Measurements from ENCODE around the gene SASH1. TPM values are rescaled to one million over a fixed set of nuclear protein-coding genes. Genes with fewer than 3 reads are reported as not detected.
"Not testable (repeated sequence)": the region's sequence is repeated elsewhere in the genome, so short reads cannot be mapped to it uniquely, and the experiment has no call there.

The SASH1 gene
- total RNA-seq, 1 donor from 2014 or later = 0.86 TPM

DNA sequence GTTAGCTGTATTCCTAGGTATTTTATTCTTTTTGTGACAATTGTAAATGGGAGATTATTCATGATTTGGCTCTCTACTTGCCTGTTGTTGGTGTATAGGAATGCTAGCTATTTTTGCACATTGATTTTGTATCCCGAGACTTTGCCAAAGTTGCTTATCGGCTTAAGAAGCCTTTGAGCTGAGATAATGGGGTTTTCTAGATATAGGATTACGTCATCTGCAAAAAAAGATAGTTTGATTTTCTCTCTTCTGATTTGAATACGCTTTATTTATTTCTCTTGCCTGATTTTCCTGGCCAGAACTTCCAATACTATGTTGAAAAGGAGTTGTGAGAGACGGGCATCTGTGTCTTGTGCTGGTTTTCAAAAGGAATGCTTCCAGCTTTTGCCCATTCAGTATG is 241.0 kb downstream of the SASH1 start:
- Mint-ChIP-seq H3K9me3 (peaks cover 22% of the 10 kb centered on the region), H3K27ac (no peak overlapping the region), H3K4me3 (no peak overlapping the region), H3K4me1 (ENCODE audit: low read depth) (no peaks in the 10 kb centered on the region), H3K27me3 (ENCODE audit: insufficient read depth) (peaks cover 14% of the 10 kb centered on the region), H3K36me3 (ENCODE audit: low read depth) (no peaks in the 10 kb centered on the region)
- intact Hi-C loops (cut with micrococcal nuclease) = no loop called here
- no peak for DNase-seq (ENCODE audit: low spot score)

DNA sequence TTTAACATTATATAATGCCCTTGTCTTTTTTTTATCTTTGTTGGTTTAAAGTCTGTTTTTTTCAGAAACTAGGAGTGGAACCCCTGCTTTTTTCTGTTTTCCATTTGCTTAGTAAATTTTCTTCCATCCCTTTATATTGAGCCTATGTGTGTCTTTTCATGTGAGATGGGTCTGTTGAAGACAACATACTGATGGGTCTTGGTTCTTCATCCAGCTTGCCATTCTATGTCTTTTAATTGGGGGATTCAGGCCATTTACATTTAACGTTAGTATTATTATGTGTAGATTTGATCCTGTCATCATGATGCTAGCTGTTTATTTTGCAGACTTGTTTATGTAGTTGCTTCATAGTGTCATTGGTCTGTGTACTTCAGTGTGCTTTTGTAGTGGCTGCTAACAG is 243.0 kb downstream of the SASH1 start:
- DNase-seq (ENCODE audit: low spot score); intact Hi-C loops (cut with micrococcal nuclease); H3K36me3 Mint-ChIP-seq (ENCODE audit: low read depth); H3K4me1 Mint-ChIP-seq (ENCODE audit: low read depth); H3K4me3 Mint-ChIP-seq; H3K27me3 Mint-ChIP-seq (ENCODE audit: insufficient read depth); H3K27ac Mint-ChIP-seq: not testable (repeated sequence)
- H3K9me3 Mint-ChIP-seq = peaks cover 22% of the 10 kb centered on the region

DNA sequence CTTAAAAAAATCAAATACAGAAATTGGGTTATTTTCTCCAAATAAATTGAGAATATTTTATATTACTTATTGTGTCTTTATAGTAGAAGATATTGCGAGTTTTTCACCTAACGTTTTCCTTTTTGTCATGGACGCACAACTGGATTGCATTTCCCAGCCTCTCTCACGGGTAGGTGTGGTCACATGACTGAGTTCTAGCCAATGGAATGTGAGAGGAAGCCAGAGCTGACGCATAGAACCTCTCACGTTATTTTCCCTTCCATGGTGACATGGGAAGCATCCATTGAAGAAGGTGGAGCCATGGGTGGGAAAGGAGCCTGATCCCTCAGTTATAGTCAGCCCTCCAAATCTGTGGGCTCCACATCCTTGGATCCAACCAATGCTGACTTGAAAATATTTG is 248.2 kb downstream of the SASH1 start:
- intact Hi-C loops (cut with micrococcal nuclease) = no loop called here
- H3K9me3 Mint-ChIP-seq = peaks cover 14% of the 10 kb centered on the region
- DNase-seq (ENCODE audit: low spot score) = no peak
- H3K27me3 Mint-ChIP-seq (ENCODE audit: insufficient read depth) = peaks cover 4% of the 10 kb centered on the region
- H3K36me3 Mint-ChIP-seq (ENCODE audit: low read depth) = no peaks in the 10 kb centered on the region
- no peak overlapping the region for H3K4me3 Mint-ChIP-seq
- H3K4me1 Mint-ChIP-seq (ENCODE audit: low read depth) = no peaks in the 10 kb centered on the region
- H3K27ac Mint-ChIP-seq = no peak overlapping the region

DNA sequence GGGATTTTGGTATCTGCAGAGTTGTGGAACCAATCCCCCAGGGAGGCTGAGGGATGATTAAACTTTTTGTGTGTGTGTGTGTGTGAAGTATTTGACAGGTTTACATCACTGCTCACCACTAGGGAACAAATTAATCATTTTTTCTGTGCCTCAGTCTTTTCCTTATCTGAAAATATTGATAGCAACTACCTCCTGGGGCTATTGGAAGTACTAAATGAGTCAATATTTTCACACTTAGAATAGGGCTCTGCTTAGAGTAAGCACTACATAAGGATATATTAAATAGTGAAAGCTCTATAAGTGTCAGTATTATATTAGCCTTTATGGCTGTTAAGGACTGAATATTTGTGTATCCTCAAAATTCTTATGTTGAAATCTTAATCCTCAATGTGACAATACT is 249.0 kb downstream of the SASH1 start:
- no peak for DNase-seq (ENCODE audit: low spot score)
- peaks cover 9% of the 10 kb centered on the region for H3K9me3 Mint-ChIP-seq
- no peaks in the 10 kb centered on the region for H3K4me1 Mint-ChIP-seq (ENCODE audit: low read depth)
- no peak overlapping the region for H3K27ac Mint-ChIP-seq
- no peaks in the 10 kb centered on the region for H3K36me3 Mint-ChIP-seq (ENCODE audit: low read depth)
- H3K4me3 Mint-ChIP-seq = no peak overlapping the region
- intact Hi-C loops (cut with micrococcal nuclease) = no loop called here
- H3K27me3 Mint-ChIP-seq (ENCODE audit: insufficient read depth) = peaks cover 1% of the 10 kb centered on the region

DNA sequence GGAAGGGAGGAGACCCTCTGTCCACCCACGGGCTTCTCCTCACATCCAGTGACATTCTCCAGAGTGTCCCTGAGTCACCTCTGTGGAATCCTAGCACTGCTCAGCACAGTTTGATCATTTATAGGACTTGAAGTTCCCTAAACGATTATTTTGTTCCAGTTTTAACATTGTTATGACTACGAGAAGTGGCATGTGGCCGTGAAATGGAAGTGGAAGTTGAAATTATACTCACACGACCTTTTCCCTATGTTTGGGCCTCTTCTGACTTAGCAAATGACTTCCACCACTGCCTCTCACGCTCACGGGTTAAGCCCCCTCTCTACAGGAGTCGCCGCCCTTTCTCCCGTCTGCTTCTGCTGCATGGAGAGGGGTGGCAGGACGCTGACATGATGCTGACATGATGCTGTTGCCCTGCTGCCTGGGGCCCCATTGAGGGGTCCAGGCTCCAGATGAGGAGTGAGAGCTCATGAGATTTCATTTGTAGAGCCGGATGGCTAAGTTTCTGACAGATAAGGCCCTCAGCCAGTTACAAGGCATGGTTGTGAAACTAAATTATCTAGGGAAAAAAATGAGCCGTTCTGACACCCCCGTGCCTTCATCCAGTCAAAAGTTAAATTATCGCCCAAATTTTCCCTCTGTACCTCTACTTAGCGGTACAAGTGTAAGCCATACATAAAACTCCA is 250.6 kb downstream of the SASH1 start:
- intact Hi-C loops (cut with micrococcal nuclease) = no loop called here
- peaks cover 2% of the 10 kb centered on the region for H3K9me3 Mint-ChIP-seq
- H3K4me1 Mint-ChIP-seq (ENCODE audit: low read depth) = no peaks in the 10 kb centered on the region
- no peak overlapping the region for H3K4me3 Mint-ChIP-seq
- H3K27ac Mint-ChIP-seq = no peak overlapping the region
- peaks cover 2% of the 10 kb centered on the region for H3K27me3 Mint-ChIP-seq (ENCODE audit: insufficient read depth)
- DNase-seq (ENCODE audit: low spot score) = no peak
- H3K36me3 Mint-ChIP-seq (ENCODE audit: low read depth) = no peaks in the 10 kb centered on the region

DNA sequence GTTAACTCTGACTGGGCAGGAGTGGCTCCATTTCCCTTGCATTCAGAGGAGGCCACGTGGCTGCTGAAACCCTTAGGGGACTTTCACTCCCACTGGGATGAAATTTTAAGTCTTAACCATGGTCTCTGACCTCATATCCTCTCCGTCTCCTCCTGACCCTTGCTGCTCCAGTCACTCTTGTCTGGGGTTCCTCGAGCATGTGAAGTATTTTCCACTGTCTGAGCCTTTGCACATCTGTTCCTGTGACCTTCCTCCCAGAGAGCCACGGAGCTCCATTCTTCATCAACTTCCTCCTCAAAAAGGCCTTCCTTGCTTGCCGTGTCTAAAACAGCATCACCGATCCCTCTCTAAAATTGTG is 251.2 kb downstream of the SASH1 start:
- H3K9me3 Mint-ChIP-seq = no peaks in the 10 kb centered on the region
- H3K27me3 Mint-ChIP-seq (ENCODE audit: insufficient read depth) = peaks cover 2% of the 10 kb centered on the region
- no peaks in the 10 kb centered on the region for H3K4me1 Mint-ChIP-seq (ENCODE audit: low read depth)
- intact Hi-C loops (cut with micrococcal nuclease) = no loop called here
- no peaks in the 10 kb centered on the region for H3K36me3 Mint-ChIP-seq (ENCODE audit: low read depth)
- H3K27ac Mint-ChIP-seq = no peak overlapping the region
- no peak overlapping the region for H3K4me3 Mint-ChIP-seq
- DNase-seq (ENCODE audit: low spot score) = no peak

DNA sequence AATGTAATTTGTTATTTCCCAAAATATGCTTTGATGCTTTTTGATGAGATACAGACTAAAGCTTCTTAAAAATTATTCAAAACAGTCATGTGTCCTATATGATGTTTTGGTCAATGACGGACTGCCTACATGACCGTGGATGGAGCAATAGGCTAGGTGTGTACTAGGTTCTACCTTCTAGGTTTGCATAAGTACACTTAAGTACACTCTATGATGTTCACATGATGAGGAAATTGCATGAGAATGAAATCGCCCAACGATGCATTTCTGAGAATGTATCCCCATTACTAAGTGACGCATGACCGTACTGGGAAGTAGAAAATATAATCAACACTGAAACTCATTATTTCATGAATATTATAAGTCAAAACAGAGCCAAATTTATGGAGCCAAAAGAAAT is 252.9 kb downstream of the SASH1 start:
- Mint-ChIP-seq H3K36me3 (ENCODE audit: low read depth) (no peaks in the 10 kb centered on the region), H3K27ac (no peak overlapping the region)
- no peak for DNase-seq (ENCODE audit: low spot score)

DNA sequence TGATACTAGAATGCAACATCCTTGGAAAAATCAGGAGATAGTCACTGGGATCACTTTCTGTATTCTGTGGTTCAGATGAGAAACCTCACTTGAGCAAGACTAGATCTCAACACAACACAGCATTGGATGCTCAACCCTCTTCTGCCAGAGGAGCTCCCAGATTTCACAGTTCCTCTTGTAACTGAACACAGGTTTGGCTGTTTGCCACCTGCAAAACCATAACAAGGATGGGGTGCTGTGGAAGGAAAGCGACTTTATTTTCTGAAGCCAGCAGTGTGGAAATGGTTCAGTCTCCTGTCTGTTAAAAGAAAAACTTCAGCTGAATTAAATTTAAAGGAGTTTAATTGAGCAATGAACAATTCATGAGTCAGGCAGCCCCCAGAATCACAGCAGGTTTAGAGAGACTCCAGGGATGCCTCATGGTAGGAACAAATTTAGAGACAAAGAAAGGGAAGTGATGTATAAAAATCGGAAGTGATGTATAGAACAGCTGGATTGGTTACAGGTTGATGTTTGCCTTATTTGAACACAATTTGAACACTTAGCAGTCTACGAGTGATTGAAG is 254.3 kb downstream of the SASH1 start:
- intact Hi-C loops (cut with micrococcal nuclease) = no loop called here
- no peaks in the 10 kb centered on the region for H3K36me3 Mint-ChIP-seq (ENCODE audit: low read depth)
- DNase-seq (ENCODE audit: low spot score) = no peak
- H3K4me3 Mint-ChIP-seq = no peak overlapping the region
- H3K27me3 Mint-ChIP-seq (ENCODE audit: insufficient read depth) = peaks cover 6% of the 10 kb centered on the region
- no peaks in the 10 kb centered on the region for H3K9me3 Mint-ChIP-seq
- no peak overlapping the region for H3K27ac Mint-ChIP-seq
- no peaks in the 10 kb centered on the region for H3K4me1 Mint-ChIP-seq (ENCODE audit: low read depth)

More for the DNA sequence above, 252.9 kb downstream of the SASH1 start:
- Mint-ChIP-seq H3K4me3 (no peak overlapping the region), H3K9me3 (no peaks in the 10 kb centered on the region), H3K27me3 (ENCODE audit: insufficient read depth) (peaks cover 6% of the 10 kb centered on the region), H3K4me1 (ENCODE audit: low read depth) (no peaks in the 10 kb centered on the region)
- intact Hi-C loops (cut with micrococcal nuclease) = no loop called here

DNA sequence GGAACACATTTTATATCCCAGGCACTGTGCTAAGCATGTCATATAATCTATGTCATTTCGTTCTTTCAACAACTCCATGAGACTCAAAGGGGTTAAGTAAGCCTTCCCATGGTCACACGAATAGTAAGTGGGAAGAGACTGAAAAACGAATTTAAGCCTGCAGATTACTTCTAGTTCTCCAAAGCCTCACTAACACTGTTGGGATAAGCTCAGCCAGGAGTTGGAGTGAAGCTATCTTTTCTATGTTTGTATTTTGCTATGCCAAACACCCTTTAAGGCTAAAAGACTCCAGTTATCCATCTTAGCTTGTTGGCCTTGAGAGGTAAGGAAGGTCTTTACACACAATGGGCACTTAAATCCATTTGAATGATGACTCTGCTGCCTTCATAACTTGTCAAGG is 256.1 kb downstream of the SASH1 start:
- no peaks in the 10 kb centered on the region for H3K9me3 Mint-ChIP-seq
- no peaks in the 10 kb centered on the region for H3K4me1 Mint-ChIP-seq (ENCODE audit: low read depth)
- peaks cover 8% of the 10 kb centered on the region for H3K27me3 Mint-ChIP-seq (ENCODE audit: insufficient read depth)
- no peak overlapping the region for H3K4me3 Mint-ChIP-seq
- DNase-seq (ENCODE audit: low spot score) = no peak
- H3K36me3 Mint-ChIP-seq (ENCODE audit: low read depth) = no peaks in the 10 kb centered on the region
- intact Hi-C loops (cut with micrococcal nuclease) = no loop called here
- H3K27ac Mint-ChIP-seq = no peak overlapping the region

DNA sequence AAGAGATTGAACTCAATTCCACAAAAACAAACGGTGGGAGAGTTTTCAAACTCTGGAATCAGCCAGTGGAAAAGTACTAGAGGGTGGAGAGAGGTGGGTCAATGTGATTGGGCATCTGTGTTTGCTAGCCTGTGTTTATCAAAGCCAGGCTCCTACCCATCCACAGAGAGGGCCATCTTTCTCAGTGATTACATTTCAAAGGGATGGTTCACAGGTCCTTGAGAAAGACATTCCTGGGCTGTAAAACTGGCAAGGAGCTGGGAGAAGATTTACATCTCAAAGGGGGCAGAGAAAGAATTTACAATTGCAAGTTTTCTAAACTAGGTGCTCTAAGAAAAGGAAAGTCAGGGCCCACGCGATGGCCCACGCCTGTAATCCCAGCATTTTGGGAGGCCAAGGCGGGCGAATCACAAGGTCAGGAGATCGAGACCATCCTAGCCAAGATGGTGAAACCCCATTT is 257.4 kb downstream of the SASH1 start:
- Mint-ChIP-seq H3K27ac (no peak overlapping the region), H3K27me3 (ENCODE audit: insufficient read depth) (peaks cover 8% of the 10 kb centered on the region)

More for the DNA sequence above, 257.4 kb downstream of the SASH1 start:
- no peaks in the 10 kb centered on the region for H3K9me3 Mint-ChIP-seq
- intact Hi-C loops (cut with micrococcal nuclease) = no loop called here
- no peak overlapping the region for H3K4me3 Mint-ChIP-seq
- no peaks in the 10 kb centered on the region for H3K4me1 Mint-ChIP-seq (ENCODE audit: low read depth)
- no peak for DNase-seq (ENCODE audit: low spot score)
- H3K36me3 Mint-ChIP-seq (ENCODE audit: low read depth) = no peaks in the 10 kb centered on the region

Data from activated T-helper 1 cell treated with anti-CD3 and anti-CD28 coated beads, Interleukin-12 subunit alpha, Interleukin-12 subunit beta, Interleukin-2, Interleukin-4 antibody, amounts not matched to agents 30 ng/mL and 10 ng/mL and 1 ng/mL, durations not matched to agents 14 hours and 24 hours and 36 hours (primary cell).